Body of pancreas (tissue), 4 donors: ENCODE data around the gene HOXA6. TPM values are rescaled to one million over a fixed set of nuclear protein-coding genes. Genes with fewer than 3 reads are reported as not detected.
A peak's percentile ranks its signal among the peaks of the same experiment; 100 is the strongest.

Experiments used
- ATAC-seq: fragments of 150-250 bp; one replicate; pipeline ENCODE4 v1.9.1; 2016
- DNase-seq, 4 donors: peaks; one replicate each; pipeline ENCODE4 v3.0.0-alpha.2; 2019
- H3K27ac ChIP-seq, 4 donors: fragments of 200-600 bp; sonication (generic); 1 replicate in 3 of 4; 2 replicates in 1 of 4; pipeline versions ENCODE4 v1.5.1 to v1.6.1; 2016 to 2019; ENCODE audit warnings: mild to moderate bottlenecking in 1 of 4, mixed read lengths in 1 of 4, moderate library complexity in 1 of 4
- H3K27me3 ChIP-seq, 2 donors: fragments of 200-600 bp; sonication (generic); one replicate each; pipeline ENCODE4 v1.6.0; 2016; ENCODE audit warnings: mild to moderate bottlenecking in 1 of 2
- H3K36me3 ChIP-seq, 2 donors: fragments of 200-600 bp; sonication (generic); replicated peaks in 1 of 2; 2 replicates each; pipeline ENCODE4 v1.5.1; 2016; ENCODE audit warnings: low read depth in 2 of 2; ENCODE audit not compliant: insufficient read depth in 1 of 2
- H3K4me1 ChIP-seq: fragments of 200-600 bp; sonication (generic); one replicate; pipeline ENCODE4 v1.6.0; 2016
- H3K4me3 ChIP-seq, 2 donors: fragments of 200-600 bp; sonication (generic); 1 replicate in 1 of 2; 2 replicates in 1 of 2; pipeline ENCODE4 v1.5.1; 2016 to 2019
- H3K9me3 ChIP-seq, 3 donors: fragments of 200-600 bp; sonication (generic); 1 replicate in 2 of 3; 2 replicates in 1 of 3; pipeline ENCODE4 v1.5.1; 2016
- CTCF ChIP-seq, 7 experiments: fragments of 450-650 bp in 4 of 7; fragments of 200-600 bp in 3 of 7; sonication (generic) in 3 of 7; IDR thresholded peaks; one replicate each; pipeline ENCODE4 v1.5.1; 2016 to 2019; ENCODE audit warnings: antibody characterized with exemption in 7 of 7
- POLR2A ChIP-seq, 3 donors: fragments of 450-650 bp; IDR thresholded peaks; one replicate each; pipeline ENCODE4 v1.6.1; 2016; ENCODE audit warnings: antibody characterized with exemption in 3 of 3, mild to moderate bottlenecking in 2 of 3
- WGBS, 2 donors: methylation state at CpG; one replicate each; pipeline ENCODE4 v1.1.5; 2017; 5-methylcytosine and 5-hydroxymethylcytosine counted together
- intact Hi-C: fragments of 100-400 bp; cut with DNase I; formaldehyde crosslinking; loops from one replicate; pipeline ENCODE4 v1.15.1; 2023
- total RNA-seq, 2 donors: library from RNA; depleted of rRNA; stranded (reverse); fragments of >200 nt; gene quantifications; one replicate each; pipeline ENCODE4 v1.1.0, GENCODE V29; 2016

Gene HOXA6
- total RNA-seq, 2 donors from 2014 or later, result not detected

DNA sequence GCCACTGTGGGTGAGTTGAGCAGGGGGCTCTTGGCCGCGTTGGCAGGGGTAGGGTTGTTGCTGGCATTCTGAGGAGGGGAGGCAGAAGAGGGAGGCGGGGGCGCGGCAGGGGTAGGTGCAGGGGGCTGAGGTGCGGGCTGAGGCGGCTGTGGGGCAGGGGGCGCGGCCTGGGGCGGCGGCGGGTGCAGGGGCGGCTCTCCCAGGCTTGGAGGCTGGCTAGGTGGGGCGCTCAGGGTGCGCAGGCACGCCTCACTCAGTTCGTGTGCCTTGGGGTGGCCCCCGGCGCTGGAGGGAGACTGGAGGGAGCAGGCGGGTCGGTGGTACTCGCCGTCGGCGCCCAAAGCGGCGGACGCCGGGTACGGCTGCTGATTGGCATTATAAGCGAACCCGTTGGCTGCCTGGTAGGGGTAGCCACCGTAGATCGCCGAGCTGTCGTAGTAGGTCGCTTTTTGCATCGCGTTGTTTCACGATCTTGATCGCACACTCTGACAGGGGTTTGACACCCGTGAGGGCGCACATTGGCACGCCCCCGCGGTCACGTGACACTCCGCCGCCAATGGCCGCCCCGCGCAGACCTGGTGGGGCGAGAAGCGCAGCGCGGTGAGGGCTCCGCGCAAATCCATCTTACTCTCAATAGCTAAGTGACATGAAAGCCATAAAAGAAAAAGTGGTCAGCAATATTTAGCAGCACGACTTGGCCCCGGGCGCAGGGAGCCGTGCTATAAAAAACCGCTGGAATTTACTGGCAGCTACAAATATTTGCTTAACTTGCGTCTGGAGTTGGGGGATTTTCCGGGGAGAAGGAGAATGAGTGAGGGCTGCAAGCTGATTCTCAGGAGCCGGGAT lies 37.2 kb downstream of the HOXA6 start:
- DNase-seq, result peak in 1 of 4 donors; percentile 25
- peak; percentile 37 for ATAC-seq
- WGBS, 2 donors, result 21 to 30% methylated on average over 35 to 56 of the region's 66 CpGs
- no peaks in the 10 kb centered on the region for H3K9me3 ChIP-seq
- peak overlapping the region in 3 of 4 donors; percentile 21 to 34 (median 21) for H3K27ac ChIP-seq
- H3K36me3 ChIP-seq, result no peaks in the 10 kb centered on the region
- TF ChIP-seq POLR2A (IDR thresholded peaks at IDR 0.05), result no peak
- no peak for TF ChIP-seq CTCF (IDR thresholded peaks at IDR 0.05)
- H3K4me1 ChIP-seq, result peaks cover 12% of the 10 kb centered on the region
- peaks cover 1 to 34% of the 10 kb centered on the region in 2 donors for H3K27me3 ChIP-seq
- H3K4me3 ChIP-seq, result no peak overlapping the region
- intact Hi-C loops, result no loop called here

DNA sequence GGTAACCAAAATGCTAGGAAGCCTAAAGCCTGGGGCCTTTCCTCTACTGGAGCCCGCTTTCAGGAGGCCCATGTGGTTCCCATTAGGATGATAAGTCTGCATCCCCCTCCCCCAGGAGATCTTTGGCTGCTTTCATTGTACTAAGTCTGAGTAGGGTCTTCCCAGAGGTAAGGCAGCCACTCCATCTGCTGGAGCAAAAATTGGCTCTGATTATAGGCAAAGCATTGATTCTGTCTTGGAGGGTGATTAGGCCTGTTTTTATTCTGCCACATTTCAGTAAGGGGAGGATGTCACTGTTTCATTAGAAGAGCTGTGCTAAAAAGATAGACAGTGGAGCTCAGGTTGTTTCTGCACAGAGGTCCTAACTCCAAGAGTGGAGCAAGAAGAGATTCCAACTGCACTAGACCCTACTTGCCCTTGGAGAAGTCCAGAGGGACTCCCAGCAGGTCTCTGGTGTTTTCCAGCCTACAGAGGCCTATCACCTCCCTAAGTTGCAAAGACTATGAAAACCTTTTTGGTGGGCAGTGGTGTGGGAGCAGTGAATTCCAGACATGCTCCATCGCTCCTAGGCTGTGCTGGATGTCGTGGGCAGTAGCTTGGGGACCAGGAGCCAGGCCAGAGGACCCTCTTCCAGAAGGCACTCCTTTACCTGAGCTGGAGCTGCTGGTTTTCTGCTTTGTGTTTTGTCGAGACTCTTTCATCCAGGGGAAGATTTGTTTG lies 37.9 kb downstream of the HOXA6 start:
- DNase-seq (no peak), ATAC-seq (no peak)
- 69 to 81% methylated on average over 4 of the region's 4 CpGs for WGBS, 2 donors
- peak overlapping the region in 1 of 4 donors; percentile 67 for H3K27ac ChIP-seq
- TF ChIP-seq CTCF (IDR thresholded peaks at IDR 0.05), result no peak
- TF ChIP-seq POLR2A (IDR thresholded peaks at IDR 0.05), result no peak
- H3K4me3 ChIP-seq, result no peak overlapping the region
- H3K4me1 ChIP-seq, result peaks cover 8% of the 10 kb centered on the region
- intact Hi-C loops, result no loop called here
- H3K36me3 ChIP-seq, result no peaks in the 10 kb centered on the region
- no peaks in the 10 kb centered on the region for H3K9me3 ChIP-seq
- peaks cover 0 to 34% of the 10 kb centered on the region in 2 donors for H3K27me3 ChIP-seq

- TF ChIP-seq CTCF (IDR thresholded peaks at IDR 0.05), result no peak
- peak in 2 of 3 donors; percentile 35 for TF ChIP-seq POLR2A (IDR thresholded peaks at IDR 0.05)
- 11 to 33% methylated on average over 24 to 41 of the region's 41 CpGs for WGBS, 2 donors
- no peak overlapping the region for H3K4me3 ChIP-seq
- peaks cover 0 to 36% of the 10 kb centered on the region in 2 donors for H3K27me3 ChIP-seq
- H3K9me3 ChIP-seq, result no peaks in the 10 kb centered on the region
- no peaks in the 10 kb centered on the region for H3K36me3 ChIP-seq
- H3K27ac ChIP-seq, result peak overlapping the region; percentile 9 to 67 (median 57)
- ATAC-seq (peak; percentile 62), DNase-seq (peak in 1 of 4 donors; percentile 27)
- peaks cover 12% of the 10 kb centered on the region for H3K4me1 ChIP-seq
- intact Hi-C loops, result no loop called here
Observed at GRCh38 chr7:27108390-27109127, 39.0 kb downstream of the HOXA6 start.

DNA sequence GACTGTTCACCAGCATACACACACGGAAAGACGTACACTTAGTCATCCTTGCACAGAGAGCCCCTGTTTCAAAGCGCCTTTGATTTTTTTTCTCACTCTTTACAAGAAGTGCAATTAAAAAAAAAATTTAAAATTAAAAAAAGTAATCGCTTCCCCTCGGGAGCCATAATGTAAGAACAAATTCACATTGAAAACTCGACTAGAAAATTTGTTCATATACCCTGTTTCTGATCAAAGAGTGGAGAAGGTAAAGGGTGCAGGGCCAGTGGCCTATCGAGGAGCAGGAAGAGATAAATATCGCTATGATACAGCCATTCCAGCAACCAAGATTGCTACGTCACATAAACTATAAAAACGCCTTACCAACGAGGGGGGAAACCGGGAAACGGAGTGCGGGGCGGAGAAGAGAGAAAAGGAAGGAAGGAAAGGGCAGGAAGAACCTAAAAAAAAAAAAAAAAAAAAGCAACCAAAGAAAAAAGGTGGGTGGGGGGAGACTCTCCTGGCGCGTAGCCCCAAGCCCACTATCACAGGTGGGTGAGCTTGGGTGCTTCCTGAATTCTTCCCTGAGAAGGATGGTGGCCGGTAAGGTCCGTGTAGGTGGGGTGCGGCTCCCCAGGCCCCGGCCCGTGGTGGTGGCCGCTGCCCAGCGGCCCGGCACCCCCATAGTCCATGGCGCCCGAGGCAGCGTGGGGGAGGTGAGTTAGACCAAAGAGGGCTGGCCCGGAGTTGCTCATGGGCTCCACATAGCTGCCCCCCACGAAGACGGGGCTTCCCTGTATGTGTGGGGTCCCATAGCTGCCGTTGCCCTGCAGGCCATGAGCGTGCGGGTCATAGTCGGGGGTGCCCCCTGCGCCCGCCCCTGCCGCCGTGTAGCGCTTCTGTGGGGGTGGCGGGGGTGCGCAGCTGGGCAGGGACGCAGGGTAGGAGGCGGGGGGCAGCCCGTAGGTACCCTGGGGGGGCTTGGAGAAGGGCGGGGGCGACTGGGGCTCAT lies 39.9 kb downstream of the HOXA6 start:
- DNase-seq, result no peak
- no peak for ATAC-seq
- peak overlapping the region; percentile 9 to 67 (median 57) for H3K27ac ChIP-seq
- intact Hi-C loops, result no loop called here
- TF ChIP-seq POLR2A (IDR thresholded peaks at IDR 0.05) (no peak), CTCF (IDR thresholded peaks at IDR 0.05) (no peak)
- WGBS, 2 donors, result 20 to 22% methylated on average over 28 to 45 of the region's 47 CpGs
- H3K4me3 ChIP-seq, result no peak overlapping the region
- H3K4me1 ChIP-seq, result peaks cover 14% of the 10 kb centered on the region
- H3K27me3 ChIP-seq, result peaks cover 0 to 45% of the 10 kb centered on the region in 2 donors
- no peaks in the 10 kb centered on the region for H3K9me3 ChIP-seq
- H3K36me3 ChIP-seq, result no peaks in the 10 kb centered on the region
